PFSK-1 (cell line): Measurements from ENCODE around the gene TSPAN4.

ENCODE experiments used
- FOXP2 ChIP-seq: optimal IDR thresholded peaks from 2 replicates; pipeline ENCODE3; 2011; ENCODE audit warnings: borderline replicate concordance, control low read depth, inconsistent platforms; ENCODE audit not compliant: insufficient read depth; ENCODE audit errors: extremely low read length, extremely low read depth
- POLR2AphosphoS5 ChIP-seq: IDR thresholded peaks from 2 replicates; pipeline ENCODE4 v1.6.1; 2012; ENCODE audit warnings: low read depth, mild to moderate bottlenecking, control low read depth, low read length, moderate library complexity
- REST ChIP-seq, 2 experiments: IDR thresholded peaks; 2 replicates each; pipeline versions ENCODE4 v1.6.1 to v1.8.0; 2011 to 2012; ENCODE audit warnings: low read depth in 2 of 2, low read length in 2 of 2, control low read depth in 1 of 2, inconsistent platforms in 1 of 2, mild to moderate bottlenecking in 1 of 2, moderate library complexity in 1 of 2; ENCODE audit not compliant: insufficient read depth in 1 of 2
- SIN3A ChIP-seq: IDR thresholded peaks from 2 replicates; pipeline ENCODE4 v1.6.1; 2012; ENCODE audit warnings: mild to moderate bottlenecking, low read length, moderate library complexity, borderline replicate concordance; ENCODE audit not compliant: insufficient read depth
- TAF1 ChIP-seq: IDR thresholded peaks from 2 replicates; pipeline ENCODE4 v1.6.1; 2012; ENCODE audit warnings: low read length, control low read depth, borderline replicate concordance; ENCODE audit not compliant: insufficient read depth

The TSPAN4 gene

GRCh38 chr11:831118-831864, 11.4 kb upstream of the TSPAN4 start:
- TF ChIP-seq FOXP2 (no peak), TAF1 (no peak), SIN3A (no peak), POLR2AphosphoS5 (no peak), REST (IDR thresholded peaks at IDR 0.05; ENCODE audit: insufficient read depth in 1 of 2, low read depth in 2 of 2, low read length in 2 of 2) (no peak)

DNA sequence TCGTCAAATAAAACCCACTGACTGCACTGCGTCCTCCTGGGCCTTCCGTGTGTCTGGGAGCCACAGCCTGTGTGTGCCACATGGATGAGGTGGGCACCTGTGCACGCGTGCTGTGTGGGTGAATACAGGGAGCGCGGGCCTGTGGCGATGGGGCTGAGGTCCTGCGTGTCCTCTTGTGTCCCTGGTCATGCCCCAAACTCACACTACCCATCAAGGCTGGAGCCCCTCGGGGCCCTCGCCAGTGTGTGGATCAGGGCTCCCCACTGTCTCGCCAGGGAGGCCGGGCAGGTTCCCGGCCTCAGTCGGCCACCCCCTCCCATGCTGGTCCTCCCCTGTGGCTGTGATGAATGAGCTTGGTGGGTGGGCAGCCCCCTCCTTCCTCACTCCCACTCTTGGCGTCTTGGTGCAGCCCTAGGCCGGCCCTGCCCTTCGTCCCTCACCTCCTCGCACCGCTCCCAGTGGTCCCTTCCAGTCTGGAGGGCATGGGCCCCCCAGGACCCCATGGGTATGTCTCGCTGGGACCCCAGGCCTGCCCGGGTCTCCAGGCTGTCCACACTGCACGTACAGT, 10.6 kb upstream of the TSPAN4 start:
- TF ChIP-seq FOXP2 (no peak), POLR2AphosphoS5 (no peak), TAF1 (no peak), SIN3A (no peak), REST (IDR thresholded peaks at IDR 0.05; ENCODE audit: insufficient read depth in 1 of 2, low read depth in 2 of 2, low read length in 2 of 2) (no peak)

GRCh38 chr11:832529-833113, 10.0 kb upstream of the TSPAN4 start, which contains the start of gene CD151:
Gene CD151, plus strand, starts transcription at chr11:832952. Its CDS starts 3,118 bp downstream, at chr11:836070.
- 0 out of 2 replicates have a peak, but pooled peaks have one; percentile 32 for TF ChIP-seq TAF1
- TF ChIP-seq REST (IDR thresholded peaks at IDR 0.05; ENCODE audit: insufficient read depth in 1 of 2, low read depth in 2 of 2, low read length in 2 of 2): no peak
- TF ChIP-seq POLR2AphosphoS5: peak; percentile 58
- no peak for TF ChIP-seq FOXP2
- TF ChIP-seq SIN3A: no peak

GRCh38 chr11:833114-833791, 9.4 kb upstream of the TSPAN4 start:
- TF ChIP-seq TAF1 (no peak; the same call in 1 of the 2 replicates), POLR2AphosphoS5 (no peak), SIN3A (no peak; the same call in 1 of the 2 replicates), REST (IDR thresholded peaks at IDR 0.05; ENCODE audit: insufficient read depth in 1 of 2, low read depth in 2 of 2, low read length in 2 of 2) (no peak), FOXP2 (no peak)
